Measurements from ENCODE around the gene EBI3.
"Not testable (repeated sequence)": the region's sequence is repeated elsewhere in the genome, so short reads cannot be mapped to it uniquely, and the experiment has no call there.

The EBI3 gene

DNA sequence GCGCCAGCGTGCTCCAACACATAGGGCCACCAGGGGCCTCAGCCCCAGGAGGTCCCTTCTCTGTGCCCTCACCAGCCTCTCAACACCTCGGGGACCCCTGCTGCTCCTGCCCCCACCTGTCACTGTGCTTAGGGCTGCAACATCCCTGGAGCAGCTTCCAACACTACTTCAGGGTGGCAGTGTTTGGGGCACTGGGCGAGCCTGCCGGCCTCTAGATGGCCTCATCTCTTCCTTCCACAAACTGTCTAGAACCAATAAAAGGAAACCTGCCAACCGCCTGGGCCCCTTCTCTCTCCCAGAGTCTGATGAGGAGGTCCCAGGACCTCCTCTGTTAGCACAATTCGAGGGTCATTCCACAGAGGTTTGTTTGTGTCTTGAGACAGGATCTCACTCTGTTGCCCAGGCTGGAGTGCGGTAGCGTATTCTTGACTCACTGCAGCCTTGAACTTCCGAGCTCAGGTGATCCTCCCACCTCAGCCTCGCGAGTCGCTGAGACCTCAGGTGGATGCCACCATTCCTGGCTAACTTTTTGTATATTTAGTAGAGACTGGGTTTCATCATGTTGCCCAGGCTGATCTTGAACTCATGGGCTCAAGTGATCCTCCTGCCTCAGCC, 39.6 kb downstream of the EBI3 start:
- no peak overlapping the region for H2BK5ac ChIP-seq (ENCODE audit: low read depth, low read length, poor library complexity)
- H3K79me1 ChIP-seq (ENCODE audit: low read length) = no peaks in the 10 kb centered on the region
- H3K27me3 ChIP-seq (ENCODE audit: insufficient read depth, low read length) = no peaks in the 10 kb centered on the region
- no peak overlapping the region for H2AFZ ChIP-seq (ENCODE audit: insufficient read depth, low read length, poor library complexity)
- H4K8ac ChIP-seq (ENCODE audit: low read depth, low read length) = no peak overlapping the region
- H2AK5ac ChIP-seq (ENCODE audit: low read length) = no peak overlapping the region
- no peaks in the 10 kb centered on the region for H3K4me1 ChIP-seq (ENCODE audit: control insufficient read depth in 1 of 2, insufficient read depth in 2 of 2, low read length in 2 of 2)
- no peaks in the 10 kb centered on the region for H3K79me2 ChIP-seq (ENCODE audit: control insufficient read depth, insufficient read depth, low read length, poor library complexity)
- H3K4me2 ChIP-seq (ENCODE audit: low read length) = no peak overlapping the region
- no peak overlapping the region for H3K4me3 ChIP-seq (ENCODE audit: low read depth, low read length)
- WGBS (ENCODE audit: extremely low coverage, insufficient coverage, insufficient read length) = no CpG with 5 or more reads among the region's 13 CpGs
- H4K12ac ChIP-seq (ENCODE audit: low read depth, low read length) = no peak overlapping the region
- H2BK12ac ChIP-seq (ENCODE audit: low read length) = no peak overlapping the region
- peaks cover 1% of the 10 kb centered on the region for H3K9me3 ChIP-seq (ENCODE audit: insufficient read depth, low read depth, low read length)
- H3K9ac ChIP-seq (ENCODE audit: low read length) = no peak overlapping the region
- no peak for DNase-seq
- no peak overlapping the region for H3K27ac ChIP-seq (ENCODE audit: low read depth, low read length)
- no peak overlapping the region for H2BK120ac ChIP-seq (ENCODE audit: insufficient read depth, low read length, poor library complexity)
- H3K4ac ChIP-seq (ENCODE audit: low read depth, low read length) = no peak overlapping the region
- H3K18ac ChIP-seq (ENCODE audit: low read length) = no peak overlapping the region
- peaks cover 11 to 17% of the 10 kb centered on the region in 2 experiments for H3K36me3 ChIP-seq (ENCODE audit: control insufficient read depth in 1 of 2, insufficient read depth in 2 of 2, low read length in 2 of 2)
- no peak overlapping the region for H3K14ac ChIP-seq (ENCODE audit: low read length)
- H4K91ac ChIP-seq (ENCODE audit: low read depth, low read length) = no peak overlapping the region
- H3K23ac ChIP-seq (ENCODE audit: low read length) = no peak overlapping the region

- no peaks in the 10 kb centered on the region for H3K27me3 ChIP-seq (ENCODE audit: insufficient read depth, low read length)
- no peak overlapping the region for H2AK5ac ChIP-seq (ENCODE audit: low read length)
- no peaks in the 10 kb centered on the region for H3K79me2 ChIP-seq (ENCODE audit: control insufficient read depth, insufficient read depth, low read length, poor library complexity)
- peaks cover 3 to 6% of the 10 kb centered on the region in 2 experiments for H3K4me1 ChIP-seq (ENCODE audit: control insufficient read depth in 1 of 2, insufficient read depth in 2 of 2, low read length in 2 of 2)
- peaks cover 6 to 13% of the 10 kb centered on the region in 2 experiments for H3K36me3 ChIP-seq (ENCODE audit: control insufficient read depth in 1 of 2, insufficient read depth in 2 of 2, low read length in 2 of 2)
- peaks cover 2% of the 10 kb centered on the region for H3K79me1 ChIP-seq (ENCODE audit: low read length)
- no peak for DNase-seq
- no peak overlapping the region for H3K4me2 ChIP-seq (ENCODE audit: low read length)
- H3K9me3 ChIP-seq (ENCODE audit: insufficient read depth, low read depth, low read length) = peaks cover 1% of the 10 kb centered on the region
- H4K12ac ChIP-seq (ENCODE audit: low read depth, low read length) = no peak overlapping the region
- no CpG with 5 or more reads among the region's 10 CpGs for WGBS (ENCODE audit: extremely low coverage, insufficient coverage, insufficient read length)
- no peak overlapping the region for H3K23ac ChIP-seq (ENCODE audit: low read length)
- no peak overlapping the region for H2BK12ac ChIP-seq (ENCODE audit: low read length)
- H4K91ac ChIP-seq (ENCODE audit: low read depth, low read length) = no peak overlapping the region
- H2BK5ac ChIP-seq (ENCODE audit: low read depth, low read length, poor library complexity) = no peak overlapping the region
- no peak overlapping the region for H3K4me3 ChIP-seq (ENCODE audit: low read depth, low read length)
- no peak overlapping the region for H2AFZ ChIP-seq (ENCODE audit: insufficient read depth, low read length, poor library complexity)
- no peak overlapping the region for H3K9ac ChIP-seq (ENCODE audit: low read length)
- H3K27ac ChIP-seq (ENCODE audit: low read depth, low read length) = no peak overlapping the region
- H3K18ac ChIP-seq (ENCODE audit: low read length) = no peak overlapping the region
- H4K8ac ChIP-seq (ENCODE audit: low read depth, low read length) = no peak overlapping the region
- no peak overlapping the region for H3K4ac ChIP-seq (ENCODE audit: low read depth, low read length)
- no peak overlapping the region for H3K14ac ChIP-seq (ENCODE audit: low read length)
- no peak overlapping the region for H2BK120ac ChIP-seq (ENCODE audit: insufficient read depth, low read length, poor library complexity)
Observed at GRCh38 chr19:4272894-4273293, 43.6 kb downstream of the EBI3 start.

DNA sequence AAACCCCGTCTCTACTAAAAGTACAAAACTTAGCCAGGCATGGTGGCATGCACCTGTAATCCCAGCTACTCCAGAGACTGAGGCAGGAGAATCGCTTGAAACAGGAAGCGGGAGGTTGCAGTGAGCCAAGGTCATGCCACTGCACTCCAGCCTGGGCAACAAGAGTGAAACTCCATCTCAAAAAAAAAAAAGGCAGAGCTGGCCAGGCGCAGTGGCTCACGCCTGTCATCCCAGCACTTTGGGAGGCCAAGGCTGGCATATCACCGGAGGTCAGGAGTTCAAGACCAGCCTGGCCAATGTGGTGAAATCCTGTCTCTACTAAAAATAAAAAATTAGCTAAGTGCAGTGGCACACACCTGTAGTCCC, 45.0 kb downstream of the EBI3 start:
- H4K91ac ChIP-seq (ENCODE audit: low read depth, low read length); H2BK5ac ChIP-seq (ENCODE audit: low read depth, low read length, poor library complexity); H4K8ac ChIP-seq (ENCODE audit: low read depth, low read length); H2AK5ac ChIP-seq (ENCODE audit: low read length); H3K36me3 ChIP-seq (ENCODE audit: control insufficient read depth in 1 of 2, insufficient read depth in 2 of 2, low read length in 2 of 2); H3K27ac ChIP-seq (ENCODE audit: low read depth, low read length); H2BK12ac ChIP-seq (ENCODE audit: low read length); H3K9me3 ChIP-seq (ENCODE audit: insufficient read depth, low read depth, low read length); H2AFZ ChIP-seq (ENCODE audit: insufficient read depth, low read length, poor library complexity); H3K4ac ChIP-seq (ENCODE audit: low read depth, low read length); H3K23ac ChIP-seq (ENCODE audit: low read length); H3K4me2 ChIP-seq (ENCODE audit: low read length); H3K4me1 ChIP-seq (ENCODE audit: control insufficient read depth in 1 of 2, insufficient read depth in 2 of 2, low read length in 2 of 2); H3K79me1 ChIP-seq (ENCODE audit: low read length); H3K4me3 ChIP-seq (ENCODE audit: low read depth, low read length); H4K12ac ChIP-seq (ENCODE audit: low read depth, low read length); H3K27me3 ChIP-seq (ENCODE audit: insufficient read depth, low read length); H3K18ac ChIP-seq (ENCODE audit: low read length); H2BK120ac ChIP-seq (ENCODE audit: insufficient read depth, low read length, poor library complexity); H3K79me2 ChIP-seq (ENCODE audit: control insufficient read depth, insufficient read depth, low read length, poor library complexity); DNase-seq; H3K14ac ChIP-seq (ENCODE audit: low read length); H3K9ac ChIP-seq (ENCODE audit: low read length): not testable (repeated sequence)
- no CpG with 5 or more reads among the region's 6 CpGs for WGBS (ENCODE audit: extremely low coverage, insufficient coverage, insufficient read length)

DNA sequence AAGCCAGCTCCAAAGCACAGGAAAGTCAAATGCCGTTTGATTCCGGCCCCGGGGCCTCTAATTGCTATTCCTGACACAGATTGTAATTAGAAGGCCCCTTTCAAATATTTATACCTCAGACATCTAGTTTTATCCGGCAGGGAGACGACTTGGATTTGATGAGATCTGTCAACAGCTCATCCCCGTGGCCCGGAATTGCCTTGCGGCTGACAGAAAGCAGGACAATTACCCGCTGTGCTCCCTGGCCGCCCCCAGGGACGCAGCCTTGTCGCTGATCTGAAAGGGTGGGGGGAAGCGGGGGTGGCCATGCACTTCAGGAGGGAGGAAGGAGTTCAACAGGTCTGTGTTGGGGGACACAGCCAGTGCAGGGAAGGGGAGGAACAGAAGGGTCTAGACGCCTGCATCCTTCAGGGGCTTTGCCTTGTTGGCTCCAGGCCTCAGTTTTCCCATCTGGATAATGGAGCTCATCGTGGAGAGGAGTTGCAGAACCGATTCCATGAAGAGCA, 47.9 kb downstream of the EBI3 start:
- Histone ChIP-seq H2AK5ac (ENCODE audit: low read length) (no peak overlapping the region), H3K4ac (ENCODE audit: low read depth, low read length) (no peak overlapping the region), H2AFZ (ENCODE audit: insufficient read depth, low read length, poor library complexity) (no peak overlapping the region), H3K4me2 (ENCODE audit: low read length) (no peak overlapping the region), H2BK120ac (ENCODE audit: insufficient read depth, low read length, poor library complexity) (no peak overlapping the region), H3K4me3 (ENCODE audit: low read depth, low read length) (no peak overlapping the region), H4K8ac (ENCODE audit: low read depth, low read length) (no peak overlapping the region), H3K27ac (ENCODE audit: low read depth, low read length) (no peak overlapping the region), H3K79me1 (ENCODE audit: low read length) (peaks cover 10% of the 10 kb centered on the region), H3K18ac (ENCODE audit: low read length) (no peak overlapping the region), H3K79me2 (ENCODE audit: control insufficient read depth, insufficient read depth, low read length, poor library complexity) (peaks cover 2% of the 10 kb centered on the region), H3K27me3 (ENCODE audit: insufficient read depth, low read length) (peaks cover 8% of the 10 kb centered on the region), H4K12ac (ENCODE audit: low read depth, low read length) (no peak overlapping the region), H3K4me1 (ENCODE audit: control insufficient read depth in 1 of 2, insufficient read depth in 2 of 2, low read length in 2 of 2) (peaks cover 11 to 13% of the 10 kb centered on the region in 2 experiments), H3K9ac (ENCODE audit: low read length) (no peak overlapping the region), H2BK5ac (ENCODE audit: low read depth, low read length, poor library complexity) (no peak overlapping the region), H3K9me3 (ENCODE audit: insufficient read depth, low read depth, low read length) (no peaks in the 10 kb centered on the region), H3K36me3 (ENCODE audit: control insufficient read depth in 1 of 2, insufficient read depth in 2 of 2, low read length in 2 of 2) (no peaks in the 10 kb centered on the region), H2BK12ac (ENCODE audit: low read length) (no peak overlapping the region), H3K14ac (ENCODE audit: low read length) (peak overlapping the region; percentile 2), H4K91ac (ENCODE audit: low read depth, low read length) (peak overlapping the region; percentile 7), H3K23ac (ENCODE audit: low read length) (no peak overlapping the region)
- no CpG with 5 or more reads among the region's 16 CpGs for WGBS (ENCODE audit: extremely low coverage, insufficient coverage, insufficient read length)
- no peak for DNase-seq

All from trophoblast cell (in vitro differentiated cells and primary cell).